Ascending aorta (tissue), 2 donors: ENCODE measurements around the gene TLX3. TPM values are rescaled to one million over a fixed set of nuclear protein-coding genes. Genes with fewer than 3 reads are reported as not detected.

Experiments used
- DNase-seq, 2 donors: peaks; one replicate each; pipeline ENCODE4 v3.0.0-alpha.2; 2019; ENCODE audit warnings: low spot score in 2 of 2
- H3K27ac ChIP-seq, 2 donors: fragments of 200-600 bp; sonication (generic); one replicate each; pipeline ENCODE4 v1.5.1; 2016 to 2017; ENCODE audit warnings: mild to moderate bottlenecking in 1 of 2
- H3K27me3 ChIP-seq: fragments of 200-600 bp; sonication (generic); one replicate; pipeline ENCODE4 v1.5.1; 2017
- H3K36me3 ChIP-seq, 2 donors: fragments of 200-600 bp; sonication (generic); one replicate each; pipeline ENCODE4 v1.5.1; 2016
- H3K4me1 ChIP-seq, 2 donors: fragments of 200-600 bp; sonication (generic); one replicate each; pipeline ENCODE4 v1.5.1; 2016 to 2017; ENCODE audit warnings: mild to moderate bottlenecking in 1 of 2
- H3K4me3 ChIP-seq, 2 donors: fragments of 200-600 bp; sonication (generic); one replicate each; pipeline ENCODE4 v1.5.1; 2016 to 2017; ENCODE audit warnings: mild to moderate bottlenecking in 1 of 2
- H3K9me3 ChIP-seq, 2 donors: fragments of 200-600 bp; sonication (generic); one replicate each; pipeline ENCODE4 v1.5.1; 2016
- CTCF ChIP-seq, 3 experiments: fragments of 200-600 bp in 2 of 3; fragments of 450-650 bp in 1 of 3; sonication (generic) in 2 of 3; IDR thresholded peaks; one replicate each; pipeline ENCODE4 v1.5.1; 2016 to 2019; ENCODE audit warnings: antibody characterized with exemption in 3 of 3, mild to moderate bottlenecking in 1 of 3, moderate library complexity in 1 of 3
- intact Hi-C: fragments of 100-400 bp; cut with DNase I; formaldehyde crosslinking; loops from one replicate; pipeline ENCODE4 v1.15.1; 2023
- total RNA-seq: library from RNA; depleted of rRNA; stranded (reverse); fragments of >200 nt; gene quantifications from one replicate; pipeline ENCODE4 v1.1.0, GENCODE V29; 2016

Gene TLX3
- total RNA-seq, 1 donor from 2014 or later: not detected

GRCh38 chr5:171310819-171311321 lies 1.8 kb downstream of the TLX3 start:
- peak overlapping the region in 1 of 2 donors; percentile 56 for H3K4me3 ChIP-seq
- no peak for TF ChIP-seq CTCF (IDR thresholded peaks at IDR 0.05)
- H3K36me3 ChIP-seq: no peaks in the 10 kb centered on the region
- DNase-seq: no peak
- peaks cover 9 to 29% of the 10 kb centered on the region in 2 donors for H3K4me1 ChIP-seq
- H3K9me3 ChIP-seq: no peaks in the 10 kb centered on the region
- peaks cover 55% of the 10 kb centered on the region for H3K27me3 ChIP-seq
- no peak overlapping the region for H3K27ac ChIP-seq
- intact Hi-C loops: no loop called here

- H3K4me3 ChIP-seq: peak overlapping the region; percentile 40 to 56
- DNase-seq: peak in 1 of 2 donors; percentile 46
- TF ChIP-seq CTCF (IDR thresholded peaks at IDR 0.05): no peak
- H3K9me3 ChIP-seq: no peaks in the 10 kb centered on the region
- no peak overlapping the region for H3K27ac ChIP-seq
- peaks cover 9 to 34% of the 10 kb centered on the region in 2 donors for H3K4me1 ChIP-seq
- H3K27me3 ChIP-seq: peaks cover 58% of the 10 kb centered on the region
- intact Hi-C loops: no loop called here
- no peaks in the 10 kb centered on the region for H3K36me3 ChIP-seq
Observed at GRCh38 chr5:171311322-171312077, 2.5 kb downstream of the TLX3 start.

- Histone ChIP-seq H3K4me1 (peaks cover 9 to 35% of the 10 kb centered on the region in 2 donors), H3K4me3 (peak overlapping the region; percentile 40 to 56), H3K27me3 (peaks cover 60% of the 10 kb centered on the region)
Observed at GRCh38 chr5:171312129-171312974, 3.3 kb downstream of the TLX3 start.

GRCh38 chr5:171313481-171314206 lies 4.6 kb downstream of the TLX3 start:
- Histone ChIP-seq H3K4me3 (no peak overlapping the region), H3K27me3 (peaks cover 54% of the 10 kb centered on the region), H3K9me3 (no peaks in the 10 kb centered on the region), H3K36me3 (no peaks in the 10 kb centered on the region), H3K4me1 (peaks cover 9 to 35% of the 10 kb centered on the region in 2 donors), H3K27ac (no peak overlapping the region)
- no peak for TF ChIP-seq CTCF (IDR thresholded peaks at IDR 0.05)
- intact Hi-C loops: no loop called here
- DNase-seq: peak in 1 of 2 donors; percentile 47

More at GRCh38 chr5:171312129-171312974, 3.3 kb downstream of the TLX3 start:
- peak in 1 of 2 donors; percentile 59 for DNase-seq
- intact Hi-C loops: no loop called here
- no peak for TF ChIP-seq CTCF (IDR thresholded peaks at IDR 0.05)
- no peak overlapping the region for H3K27ac ChIP-seq
- no peaks in the 10 kb centered on the region for H3K9me3 ChIP-seq
- no peaks in the 10 kb centered on the region for H3K36me3 ChIP-seq

GRCh38 chr5:171314728-171315385 lies 5.8 kb downstream of the TLX3 start:
- Histone ChIP-seq H3K36me3 (no peaks in the 10 kb centered on the region), H3K27ac (no peak overlapping the region), H3K27me3 (peaks cover 41% of the 10 kb centered on the region), H3K4me3 (peak overlapping the region; percentile 14 to 53), H3K9me3 (no peaks in the 10 kb centered on the region), H3K4me1 (peaks cover 9 to 33% of the 10 kb centered on the region in 2 donors)
- intact Hi-C loops: no loop called here
- peak in 1 of 2 donors; percentile 60 for DNase-seq
- no peak for TF ChIP-seq CTCF (IDR thresholded peaks at IDR 0.05)
